GM10847 (cell line): Measurements from ENCODE around the gene PSRC1.

Source experiments
- POLR2A ChIP-seq: IDR thresholded peaks from 2 replicates; pipeline ENCODE4 v1.6.1; 2011; ENCODE audit not compliant: insufficient read length; ENCODE audit errors: extremely low read depth

The PSRC1 gene

GRCh38 chr1:109257682-109258421 is 25.1 kb downstream of the PSRC1 start:
- TF ChIP-seq POLR2A = no peak

- TF ChIP-seq POLR2A = no peak
Measured at GRCh38 chr1:109256971-109257681, 25.8 kb downstream of the PSRC1 start.

GRCh38 chr1:109256085-109256484 is 26.9 kb downstream of the PSRC1 start:
- no peak for TF ChIP-seq POLR2A

- no peak for TF ChIP-seq POLR2A
Measured at GRCh38 chr1:109255678-109256077, 27.3 kb downstream of the PSRC1 start.

GRCh38 chr1:109255097-109255651 is 27.8 kb downstream of the PSRC1 start:
- TF ChIP-seq POLR2A = no peak

GRCh38 chr1:109254621-109255096 is 28.3 kb downstream of the PSRC1 start:
- no peak for TF ChIP-seq POLR2A

GRCh38 chr1:109253803-109254620 is 28.9 kb downstream of the PSRC1 start:
- no peak for TF ChIP-seq POLR2A

GRCh38 chr1:109252893-109253802 is 29.8 kb downstream of the PSRC1 start:
- TF ChIP-seq POLR2A = no peak

- no peak for TF ChIP-seq POLR2A
Measured at GRCh38 chr1:109252167-109252892, 30.6 kb downstream of the PSRC1 start.

DNA sequence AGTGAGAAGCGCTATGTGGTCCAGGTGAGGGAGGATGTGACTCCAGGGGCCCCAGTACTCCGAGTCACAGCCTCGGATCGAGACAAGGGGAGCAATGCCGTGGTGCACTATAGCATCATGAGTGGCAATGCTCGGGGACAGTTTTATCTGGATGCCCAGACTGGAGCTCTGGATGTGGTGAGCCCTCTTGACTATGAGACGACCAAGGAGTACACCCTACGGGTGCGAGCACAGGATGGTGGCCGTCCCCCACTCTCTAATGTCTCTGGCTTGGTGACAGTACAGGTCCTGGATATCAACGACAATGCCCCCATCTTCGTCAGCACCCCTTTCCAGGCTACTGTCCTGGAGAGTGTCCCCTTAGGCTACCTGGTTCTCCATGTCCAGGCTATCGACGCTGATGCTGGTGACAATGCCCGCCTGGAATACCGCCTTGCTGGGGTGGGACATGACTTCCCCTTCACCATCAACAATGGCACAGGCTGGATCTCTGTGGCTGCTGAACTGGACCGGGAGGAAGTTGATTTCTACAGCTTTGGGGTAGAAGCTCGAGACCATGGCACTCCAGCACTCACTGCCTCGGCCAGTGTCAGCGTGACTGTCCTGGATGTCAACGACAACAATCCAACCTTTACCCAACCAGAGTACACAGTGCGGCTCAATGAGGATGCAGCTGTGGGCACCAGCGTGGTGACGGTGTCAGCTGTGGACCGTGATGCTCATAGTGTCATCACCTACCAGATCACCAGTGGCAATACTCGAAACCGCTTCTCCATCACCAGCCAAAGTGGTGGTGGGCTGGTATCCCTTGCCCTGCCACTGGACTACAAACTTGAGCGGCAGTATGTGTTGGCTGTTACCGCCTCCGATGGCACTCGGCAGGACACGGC is 31.4 kb downstream of the PSRC1 start:
- TF ChIP-seq POLR2A = no peak

- no peak for TF ChIP-seq POLR2A
Measured at GRCh38 chr1:109250454-109251276, 32.3 kb downstream of the PSRC1 start.
